HG02759 (cell line): ENCODE data around the gene PXMP2.
"Not testable (repeated sequence)": the region's sequence is repeated elsewhere in the genome, so short reads cannot be mapped to it uniquely, and the experiment has no call there.

ENCODE experiments used
- ATAC-seq: cut with Tn5 transposase; IDR thresholded peaks from one replicate; pipeline ENCODE4 v1.9.1; 2021; ENCODE audit warnings: mild to moderate bottlenecking, moderate library complexity; ENCODE audit not compliant: unreplicated experiment

Gene PXMP2

DNA sequence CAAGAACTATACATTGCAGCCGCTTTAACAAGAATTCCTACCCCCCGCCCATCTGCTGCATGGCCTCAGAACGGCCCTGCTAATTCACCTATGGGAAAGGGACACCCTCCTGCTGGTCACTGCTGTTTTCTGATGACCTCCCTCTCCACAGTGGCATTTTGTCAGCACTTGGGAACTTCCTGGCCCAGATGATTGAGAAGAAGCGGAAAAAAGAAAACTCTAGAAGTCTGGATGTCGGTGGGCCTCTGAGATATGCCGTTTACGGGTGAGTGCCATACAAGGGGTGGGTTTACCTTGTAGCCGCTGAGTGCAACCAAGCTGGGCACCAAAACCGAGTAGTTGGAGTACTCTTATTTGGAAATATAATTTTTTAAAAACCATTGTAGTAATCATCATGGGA is 2.7 kb downstream of the PXMP2 start:
- no peak for ATAC-seq

- ATAC-seq, result not testable (repeated sequence)
Observed at GRCh38 chr12:132692030-132692429, 4.6 kb downstream of the PXMP2 start.

DNA sequence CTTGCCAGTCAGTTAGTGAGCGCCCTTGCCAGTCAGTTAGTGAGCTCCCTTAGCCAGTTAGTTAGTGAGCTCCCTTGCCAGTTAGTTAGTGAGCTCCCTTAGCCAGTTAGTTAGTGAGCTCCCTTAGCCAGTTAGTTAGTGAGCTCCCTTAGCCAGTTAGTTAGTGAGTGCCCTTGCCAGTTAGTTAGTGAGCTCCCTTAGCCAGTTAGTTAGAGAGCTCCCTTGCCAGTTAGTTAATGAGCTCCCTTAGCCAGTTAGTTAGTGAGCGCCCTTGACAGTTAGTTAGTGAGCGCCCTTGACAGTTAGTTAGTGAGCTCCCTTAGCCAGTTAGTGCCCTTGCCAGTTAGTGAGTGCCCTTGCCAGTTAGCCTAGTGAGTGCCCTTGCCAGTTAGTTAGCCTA is 7.5 kb downstream of the PXMP2 start:
- not testable (repeated sequence) for ATAC-seq

DNA sequence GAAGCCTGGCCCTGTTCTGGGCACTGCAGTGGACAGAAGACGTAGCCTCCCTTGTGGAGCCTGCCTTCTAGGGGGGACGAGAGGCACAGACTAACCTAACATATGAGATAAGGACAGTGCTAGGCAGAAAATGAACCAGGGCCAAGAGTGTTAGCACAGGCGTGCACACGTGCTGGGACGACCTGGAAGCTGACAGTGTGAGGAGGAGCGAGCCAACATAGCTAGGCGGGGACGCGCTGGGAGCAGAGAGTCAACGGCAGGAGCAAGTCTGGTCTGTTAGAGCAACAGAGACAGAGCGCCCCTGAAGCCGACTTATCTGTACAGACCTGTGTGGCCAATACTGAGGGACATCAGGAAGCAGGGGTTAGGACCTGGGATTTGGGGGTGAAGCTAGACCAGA is 8.0 kb downstream of the PXMP2 start:
- no peak for ATAC-seq

DNA sequence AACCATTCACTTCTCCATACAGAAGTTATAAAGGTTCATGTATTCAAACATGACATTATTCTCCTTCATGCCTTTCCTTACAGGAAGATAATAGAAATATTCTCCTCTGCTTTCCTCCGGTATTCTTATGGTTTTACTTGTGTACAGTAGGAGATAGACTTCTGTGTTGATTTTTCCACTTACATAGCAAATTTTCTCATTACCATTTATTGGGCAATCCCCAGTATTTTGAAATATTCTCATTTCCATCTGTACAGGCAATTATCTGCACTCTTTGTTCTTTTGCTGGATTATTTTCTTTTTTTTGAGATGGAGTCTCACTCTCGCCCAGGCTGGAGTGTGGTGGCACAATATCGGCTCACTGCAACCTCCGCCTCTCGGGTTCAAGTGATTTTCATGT is 11.0 kb downstream of the PXMP2 start:
- ATAC-seq, result no peak

DNA sequence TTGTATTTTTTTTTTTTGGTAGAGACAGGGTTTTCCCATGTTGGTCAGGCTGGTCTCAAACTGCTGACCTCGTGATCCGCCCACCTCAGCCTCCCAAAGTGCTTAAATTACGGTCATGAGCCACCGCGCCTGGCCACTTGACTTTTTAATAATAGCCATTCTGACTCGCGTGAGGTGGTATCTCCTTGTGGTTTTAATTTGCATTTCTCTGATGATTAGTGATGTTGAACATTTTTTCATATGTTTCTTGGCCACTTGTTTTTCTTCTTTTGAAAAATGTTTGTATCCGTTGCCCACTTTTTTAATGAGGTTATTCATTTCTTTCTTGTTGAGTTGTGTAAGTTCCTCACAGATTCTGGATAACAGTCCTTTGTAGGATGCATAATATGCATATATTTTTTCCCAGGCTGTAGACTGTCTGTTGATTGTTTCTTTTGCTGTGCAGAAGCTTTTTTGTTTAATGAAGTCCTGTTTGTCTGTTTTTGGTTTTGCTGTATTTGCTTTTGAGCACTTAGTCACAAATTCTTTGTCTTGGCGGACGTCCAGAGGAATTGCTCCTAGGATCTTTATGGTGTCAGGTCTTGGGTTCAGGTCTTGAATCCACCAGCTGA is 12.9 kb downstream of the PXMP2 start:
- ATAC-seq, result peak; percentile 81

GRCh38 chr12:132702640-132703039 is 15.3 kb downstream of the PXMP2 start:
- no peak for ATAC-seq

GRCh38 chr12:132703641-132704040 is 16.3 kb downstream of the PXMP2 start:
- ATAC-seq, result no peak

DNA sequence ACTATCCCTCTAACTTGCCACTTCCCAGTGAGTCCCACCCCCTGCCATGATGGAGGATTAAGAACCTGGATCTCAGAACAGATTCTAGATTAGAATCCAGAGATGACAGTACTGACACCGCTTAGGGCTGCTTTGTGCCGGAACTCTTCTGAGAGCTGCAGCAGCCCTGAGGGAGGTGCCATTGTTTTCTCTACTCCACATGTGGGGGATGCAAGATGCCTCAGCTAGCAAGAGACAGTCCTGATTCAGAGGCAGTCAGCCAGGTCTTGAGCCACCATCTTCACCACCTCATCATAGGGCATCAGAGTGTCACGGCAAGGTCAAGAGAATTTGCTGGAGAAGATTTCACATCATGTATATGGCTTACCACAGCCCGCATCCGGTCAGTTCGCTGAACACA is 19.9 kb downstream of the PXMP2 start:
- ATAC-seq, result no peak

- no peak for ATAC-seq
Observed at GRCh38 chr12:132708150-132708549, 20.8 kb downstream of the PXMP2 start.

DNA sequence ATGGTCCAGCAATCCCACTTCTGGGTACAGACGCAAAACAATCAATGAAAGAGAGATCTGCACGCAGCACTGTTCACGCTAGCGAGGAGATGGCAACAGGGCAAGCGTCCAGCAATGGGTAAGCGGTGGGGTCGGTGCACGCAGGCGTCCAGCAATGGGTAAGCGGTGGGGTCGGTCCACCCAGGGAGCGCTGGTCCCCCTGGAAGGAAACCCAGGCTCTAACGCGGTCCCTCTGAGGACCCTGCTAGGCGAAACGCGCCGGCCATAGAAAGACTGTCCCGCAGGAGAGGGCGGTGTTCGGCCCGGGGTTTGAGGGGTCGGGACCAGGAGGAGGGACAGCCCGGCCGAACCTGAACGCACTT is 22.6 kb downstream of the PXMP2 start:
- ATAC-seq, result peak; percentile 27

- peak; percentile 91 for ATAC-seq
Observed at GRCh38 chr12:132710405-132711079, 23.2 kb downstream of the PXMP2 start, which contains the start of gene PGAM5. Gene PGAM5, plus strand, starts transcription at chr12:132710842. Its CDS starts 35 bp downstream, at chr12:132710877.

- peak; percentile 20 for ATAC-seq
Observed at GRCh38 chr12:132711080-132711843, 23.9 kb downstream of the PXMP2 start.

DNA sequence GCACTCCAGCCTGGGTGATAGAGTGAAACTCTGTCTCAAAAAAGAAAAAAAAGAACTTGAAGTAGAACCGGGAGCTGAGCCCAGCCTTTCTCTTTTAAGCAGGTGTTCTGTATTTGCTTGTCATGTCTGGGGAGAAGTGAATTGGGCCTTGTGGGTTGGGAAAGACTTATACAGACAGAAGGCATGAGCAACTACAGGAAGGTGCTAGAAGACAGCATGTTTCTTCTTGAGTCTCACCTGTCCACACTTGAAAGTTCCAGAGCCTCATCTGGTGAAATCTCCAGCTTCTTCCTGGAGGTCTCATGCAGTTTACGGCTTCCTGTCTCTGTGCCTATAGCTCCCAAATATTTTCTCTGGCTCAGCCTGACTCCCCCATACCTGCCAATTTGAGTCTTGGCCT is 25.7 kb downstream of the PXMP2 start:
- no peak for ATAC-seq

DNA sequence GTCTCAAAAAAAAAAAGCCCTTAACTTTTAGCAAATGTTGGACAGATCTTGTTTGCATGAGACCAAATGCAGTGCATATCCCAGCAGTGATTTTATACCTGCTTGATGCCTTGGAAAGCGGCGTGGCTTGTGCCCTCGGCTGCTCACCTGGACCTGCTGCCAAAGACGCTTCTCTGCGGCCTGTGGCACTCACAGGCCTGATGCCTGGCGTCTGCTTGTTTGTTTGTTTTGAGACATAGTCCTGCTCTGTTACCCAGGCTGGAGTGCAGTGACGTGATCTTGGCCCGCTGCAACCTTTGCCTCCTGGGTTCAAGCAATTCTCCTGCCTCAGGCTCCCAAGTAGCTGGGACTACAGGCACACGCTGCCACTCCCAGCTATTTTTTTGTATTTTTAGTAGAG is 28.5 kb downstream of the PXMP2 start:
- no peak for ATAC-seq

- ATAC-seq, result no peak
Observed at GRCh38 chr12:132716356-132716755, 29.0 kb downstream of the PXMP2 start.

- ATAC-seq, result no peak
Observed at GRCh38 chr12:132717011-132717410, 29.6 kb downstream of the PXMP2 start.

DNA sequence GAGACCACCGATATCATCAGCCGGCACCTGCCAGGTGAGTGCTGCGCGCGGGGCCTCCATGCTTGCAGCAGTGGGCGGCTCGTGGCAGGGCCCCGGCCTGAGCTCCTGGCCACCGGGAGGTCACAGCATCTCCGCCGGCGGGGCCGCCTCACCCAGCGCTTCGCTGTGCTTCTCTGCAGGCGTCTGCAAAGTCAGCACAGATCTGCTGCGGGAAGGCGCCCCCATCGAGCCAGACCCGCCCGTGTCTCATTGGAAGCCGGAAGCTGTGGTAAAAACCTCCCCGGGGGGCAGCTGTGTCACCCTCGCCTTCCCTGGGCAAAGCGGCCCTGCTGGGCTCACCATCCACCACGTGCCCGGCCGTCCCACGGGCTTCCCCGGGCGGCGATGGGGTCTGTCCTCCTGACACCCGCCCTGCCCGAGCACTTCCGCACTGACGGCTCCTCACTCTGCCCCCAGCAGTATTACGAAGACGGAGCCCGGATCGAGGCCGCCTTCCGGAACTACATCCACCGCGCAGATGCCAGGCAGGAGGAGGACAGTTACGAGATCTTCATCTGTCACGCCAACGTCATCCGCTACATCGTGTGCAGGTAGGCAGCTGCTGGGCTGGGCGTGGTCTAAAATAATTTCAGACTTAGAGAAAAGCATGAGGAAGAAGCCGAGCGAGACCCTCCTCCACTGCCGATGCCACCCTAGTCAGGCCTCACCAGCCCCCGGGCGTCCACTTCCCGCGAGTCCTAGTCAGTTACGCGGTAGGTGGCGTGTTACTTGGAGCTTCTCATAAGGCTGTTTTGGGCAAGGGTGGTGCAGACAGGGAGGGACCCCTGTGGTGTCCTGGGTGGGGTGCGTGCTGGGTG is 30.4 kb downstream of the PXMP2 start:
- no peak for ATAC-seq

DNA sequence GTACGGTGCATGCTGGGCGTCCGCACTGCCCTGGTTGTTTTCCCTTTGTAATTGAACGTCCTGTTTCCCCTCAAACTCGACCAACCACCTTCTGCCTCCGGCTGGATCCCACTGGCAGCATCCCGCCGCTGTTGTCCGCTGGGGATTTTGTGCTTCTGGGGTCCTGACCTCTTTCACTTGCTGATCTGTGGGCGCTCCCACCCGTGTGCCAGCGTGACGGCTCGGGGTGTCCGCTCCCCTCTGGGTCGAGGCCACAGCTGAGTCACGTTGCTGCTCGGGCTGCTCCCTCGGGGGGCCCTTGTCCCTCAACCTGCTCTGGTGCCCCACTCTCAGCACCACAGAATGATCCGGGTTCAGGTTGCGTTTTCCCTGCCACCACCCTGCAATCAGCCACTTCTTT is 31.3 kb downstream of the PXMP2 start:
- ATAC-seq, result no peak

- ATAC-seq, result no peak
Observed at GRCh38 chr12:132719141-132719953, 32.0 kb downstream of the PXMP2 start.
